K562 (cell line): Measurements from ENCODE around the gene PSEN1. TPM values are rescaled to one million over a fixed set of nuclear protein-coding genes. Genes with fewer than 3 reads are reported as not detected.

Experiments used
- ATAC-seq: fragments of 200-7000 bp; cut with Tn5 transposase; 3 replicates; pipeline ENCODE4 v1.9.1; 2020; ENCODE audit warnings: moderate library complexity
- BruUV-seq: library from RNA; stranded (reverse); fragments of 400-500 nt; replicated peaks from 2 replicates; lab custom pipeline; 2021; lab: Mats Ljungman, UMichigan
- CTCF ChIA-PET: fragments of 300-600 bp; formaldehyde crosslinking; extraction: SDS; loops from one replicate; lab custom pipeline; 2021; ENCODE audit warnings: low intra/inter-chr PET ratio; lab: Yijun Ruan, JAX
- POLR2A ChIA-PET: fragments of 300-600, 350-650 bp; sonication (Branson Sonifier 250); formaldehyde crosslinking; extraction: SDS; loops from one replicate; lab custom pipeline; 2021; ENCODE audit warnings: antibody characterized with exemption, inconsistent platforms; lab: Yijun Ruan, JAX
- DNase-seq, 4 experiments: peaks; one replicate each; pipeline versions ENCODE4 v3.0.0 to v3.0.0-alpha.2; 2011 to 2018; ENCODE audit warnings: low spot score in 3 of 4, mixed read lengths in 3 of 4; ENCODE audit errors: extremely low read depth in 1 of 4
- FAIRE-seq: peaks from 2 replicates; lab custom pipeline; 2011; peaks lifted over from hg19 to GRCh38; lab: Jason Lieb, UNC
- H2AFZ ChIP-seq: 2 replicates; pipeline ENCODE4 v1.6.0; 2011; ENCODE audit warnings: low read depth, low read length, control low read depth, inconsistent platforms
- H3K27ac ChIP-seq: fragments of 200-600 bp; 3 replicates; pipeline ENCODE4 v1.8.0; 2011; ENCODE audit warnings: low read depth, mild to moderate bottlenecking, control low read depth, inconsistent platforms, low read length, moderate library complexity, mixed read lengths; ENCODE audit errors: extremely low read depth
- H3K27me3 ChIP-seq, 2 experiments: fragments of 300-600 bp in 1 of 2; 2 replicates in 1 of 2; 3 replicates in 1 of 2; pipeline versions ENCODE4 v1.6.0 to v1.8.0; 2011; ENCODE audit warnings: inconsistent platforms in 2 of 2, low read length in 2 of 2, mild to moderate bottlenecking in 1 of 2, mixed read lengths in 1 of 2, moderate library complexity in 1 of 2; ENCODE audit not compliant: control insufficient read depth in 2 of 2, insufficient read depth in 2 of 2
- H3K36me3 ChIP-seq: fragments of 300-600 bp; 3 replicates; pipeline ENCODE4 v1.8.0; 2011; ENCODE audit warnings: mild to moderate bottlenecking, low read length, inconsistent platforms; ENCODE audit not compliant: control insufficient read depth, insufficient read depth
- H3K4me1 ChIP-seq, 2 experiments: fragments of 200-600 bp in 1 of 2; replicated peaks in 1 of 2; 2 replicates in 1 of 2; 3 replicates in 1 of 2; pipeline versions ENCODE4 v1.5.1 to v1.8.0; 2011; ENCODE audit warnings: inconsistent platforms in 2 of 2, low read length in 2 of 2, mild to moderate bottlenecking in 1 of 2, mixed read lengths in 1 of 2, moderate library complexity in 1 of 2; ENCODE audit not compliant: control insufficient read depth in 2 of 2, insufficient read depth in 2 of 2
- H3K4me2 ChIP-seq: 2 replicates; pipeline ENCODE4 v1.6.1; 2011; ENCODE audit warnings: low read length, control low read depth, inconsistent platforms, mixed read lengths; ENCODE audit not compliant: insufficient read depth
- H3K4me3 ChIP-seq: fragments of 200-600 bp; sonication (generic), shearing (Covaris generic); 2 replicates; pipeline ENCODE4 v1.5.1; 2016; ENCODE audit warnings: control low read depth, inconsistent platforms
- H3K79me2 ChIP-seq: fragments of 200-600 bp; 3 replicates; pipeline ENCODE4 v1.8.0; 2011; ENCODE audit warnings: low read length, inconsistent platforms; ENCODE audit not compliant: control insufficient read depth, insufficient read depth
- H3K9ac ChIP-seq, 2 experiments: 2 replicates each; pipeline versions ENCODE4 v1.6.0 to v1.6.1; 2011; ENCODE audit warnings: low read depth in 2 of 2, low read length in 2 of 2, control low read depth in 1 of 2, inconsistent platforms in 1 of 2, mild to moderate bottlenecking in 1 of 2, mixed read lengths in 1 of 2; ENCODE audit not compliant: insufficient read depth in 1 of 2
- H3K9me1 ChIP-seq: one replicate; pipeline ENCODE4 v1.6.0; 2011; ENCODE audit warnings: inconsistent platforms, mild to moderate bottlenecking, low read length, moderate library complexity; ENCODE audit not compliant: control insufficient read depth, insufficient read depth
- H3K9me3 ChIP-seq: replicated peaks from 2 replicates; pipeline ENCODE4 v1.5.1; 2011; ENCODE audit warnings: low read depth, low read length, inconsistent platforms; ENCODE audit not compliant: control insufficient read depth, insufficient read depth
- H4K20me1 ChIP-seq: replicated peaks from 2 replicates; pipeline ENCODE4 v1.6.1; 2011; ENCODE audit warnings: low read length, inconsistent platforms, mixed read lengths; ENCODE audit not compliant: control insufficient read depth, insufficient read depth
- NFIX ChIP-seq: fragments of 250-450 bp; sonication (Bioruptor Pico); IDR thresholded peaks from 2 replicates; pipeline ENCODE4 v1.4.0; 2020; ENCODE audit warnings: low read depth, mild to moderate bottlenecking, moderate library complexity
- SOX6 ChIP-seq: fragments of 450-650 bp; IDR thresholded peaks from 2 replicates; pipeline ENCODE4 v1.6.1; 2014; ENCODE audit warnings: mild to moderate bottlenecking
- TEAD4 ChIP-seq, 2 experiments: sonication (generic) in 1 of 2; formaldehyde crosslinking in 1 of 2; IDR thresholded peaks; 2 replicates each; pipeline versions ENCODE4 v1.6.1 to v1.8.0; 2012 to 2022; ENCODE audit warnings: borderline replicate concordance in 1 of 2, inconsistent platforms in 1 of 2, low read length in 1 of 2, mild to moderate bottlenecking in 1 of 2, missing genetic modification reagents in 1 of 2
- TFAM ChIP-seq: fragments of 250-450 bp; sonication (Bioruptor Pico); conservative IDR thresholded peaks from 2 replicates; pipeline ENCODE4 v1.5.0; 2021; ENCODE audit warnings: mild to moderate bottlenecking, moderate library complexity
- ZNF239 ChIP-seq: fragments of 250-450 bp; sonication (Bioruptor Pico); IDR thresholded peaks from 2 replicates; pipeline ENCODE4 v1.4.0; 2020; ENCODE audit warnings: mild to moderate bottlenecking
- WGBS: fragments of 100-300 bp; shearing (Covaris generic); methylation state at CpG from one replicate; pipeline ENCODE4 v1.1.6; 2016; ENCODE audit warnings: low coverage, mixed read lengths; ENCODE audit not compliant: insufficient coverage; ENCODE audit errors: missing lambda C conversion rate; 5-methylcytosine and 5-hydroxymethylcytosine counted together
- in situ Hi-C: fragments of 300-500 bp; cut with MboI; formaldehyde crosslinking; loops from 4 replicates; pipeline ENCODE4 v1.15.0; 2018; ENCODE audit warnings: inconsistent platforms, mixed read lengths
- intact Hi-C: fragments of 100-400 bp; cut with micrococcal nuclease; formaldehyde crosslinking; loops from 2 replicates; pipeline ENCODE4 v1.14.2; 2022
- polyA plus RNA-seq, 8 experiments: library from polyadenylated mRNA; depleted of rRNA in 4 of 8; stranded (reverse) in 5 of 8; unstranded in 3 of 8; fragments of >200 nt; fragmentation: Nextera tagmentation in 2 of 8; fragmentation: Illumina TruSeq in 1 of 8; extraction: Ambion mirVana in 2 of 8; extraction: Trizol in 1 of 8; gene quantifications; 2 replicates each; pipeline versions ENCODE4 v1.2.1 to v1.2.3, GENCODE V29; 2011 to 2014; ENCODE audit warnings: inconsistent platforms in 1 of 8, missing spikeins in 1 of 8
- total RNA-seq, 7 experiments: library from RNA; depleted of rRNA in 6 of 7; stranded (reverse); fragments of >200 nt in 6 of 7; fragmentation: Illumina TruSeq in 2 of 7; extraction: Trizol in 2 of 7; gene quantifications; 2 replicates each; pipeline versions ENCODE4 v1.2.1 to v1.2.3, GENCODE V29; 2011 to 2021; ENCODE audit warnings: low replicate concordance in 1 of 7
- TF ChIP-seq, protein P1 (sequence below): sonication (generic); formaldehyde crosslinking; IDR thresholded peaks from 2 replicates; pipeline ENCODE4 v1.8.0; 2022; ENCODE audit warnings: mild to moderate bottlenecking, missing genetic modification reagents
- TF ChIP-seq, protein P2 (sequence below): sonication (generic); formaldehyde crosslinking; IDR thresholded peaks from 2 replicates; pipeline ENCODE4 v1.9.0; 2022; ENCODE audit warnings: mild to moderate bottlenecking, missing genetic modification reagents
- TF ChIP-seq, protein P3 (sequence below): fragments of 200-800 bp; sonication (Bioruptor generic); IDR thresholded peaks from 2 replicates; pipeline ENCODE4 v1.6.1; 2016; ENCODE audit warnings: missing genetic modification characterization, missing compliant biosample characterization

The PSEN1 gene
- total and polyA plus RNA-seq, 9 of the 15 experiments (the other 6 are each of a cell fraction or from before 2014, with no cell fraction given) = 6.5 to 25.2 (median 14.3) TPM

DNA sequence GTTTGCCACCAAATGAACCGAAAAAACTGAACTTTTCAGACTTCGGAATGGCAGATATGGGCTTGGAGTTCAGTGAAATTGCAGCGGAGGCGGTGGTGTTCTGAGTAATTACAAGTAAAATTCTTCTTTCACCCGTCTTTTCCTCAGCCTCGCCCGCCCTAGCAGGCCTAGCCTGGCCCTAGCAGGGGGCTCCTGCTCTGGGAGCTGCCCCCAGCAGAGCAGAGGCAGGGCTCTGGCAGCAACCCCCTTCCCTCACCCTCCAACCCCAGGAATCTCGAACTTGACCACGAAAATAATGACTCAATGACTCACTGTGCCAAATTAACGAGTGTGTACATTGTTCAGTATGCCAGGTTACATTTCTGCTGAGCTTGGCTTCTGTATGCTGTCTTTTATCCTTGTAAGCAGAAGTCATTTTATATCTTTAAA lies 102.1 kb downstream of the PSEN1 start:
- POLR2A ChIA-PET = no interaction called here
- BruUV-seq = no TSS peak
- CTCF ChIA-PET = no interaction called here
- intact Hi-C loops = loop anchor here (5.0 kb wide), 1 partner anchor 234 kb away; no protein-coding TSS in a partner anchor
- H3K4me3 ChIP-seq = no peak overlapping the region
- in situ Hi-C loops = loop anchor here (10.0 kb wide), 1 partner anchor 724 kb away; no protein-coding TSS in a partner anchor
- peaks cover 34 to 79% of the 10 kb centered on the region in 2 experiments for H3K27me3 ChIP-seq
- FAIRE-seq (no peak), DNase-seq (peak in 1 of 4 experiments; percentile 3), ATAC-seq (no peak)
- H3K79me2 ChIP-seq = no peaks in the 10 kb centered on the region
- no peak overlapping the region for H3K27ac ChIP-seq
- H3K9me1 ChIP-seq = peaks cover under 1% of the 10 kb centered on the region
- H4K20me1 ChIP-seq = 0 out of 2 replicates have a peak, but pooled peaks cover 4% of the 10 kb centered on the region
- TF ChIP-seq TEAD4 (IDR thresholded peaks at IDR 0.05; ENCODE audit: low read length) (peak; percentile 35; the same call in 1 of the 2 replicates), TEAD4 (CRISPR knock-in tag; IDR thresholded peaks at IDR 0.05; ENCODE audit: borderline replicate concordance) (no peak), NFIX (CRISPR knock-in tag) (no peak)
- H3K9ac ChIP-seq = no peak overlapping the region
- no peaks in the 10 kb centered on the region for H3K9me3 ChIP-seq
- 6% methylated on average over 10 of the region's 10 CpGs for WGBS
- no peaks in the 10 kb centered on the region for H3K36me3 ChIP-seq
- H2AFZ ChIP-seq = no peak overlapping the region
- no peak overlapping the region for H3K4me2 ChIP-seq
- H3K4me1 ChIP-seq = peaks cover 0 to 22% of the 10 kb centered on the region in 2 experiments; a peak in 2 of 5 replicates

DNA sequence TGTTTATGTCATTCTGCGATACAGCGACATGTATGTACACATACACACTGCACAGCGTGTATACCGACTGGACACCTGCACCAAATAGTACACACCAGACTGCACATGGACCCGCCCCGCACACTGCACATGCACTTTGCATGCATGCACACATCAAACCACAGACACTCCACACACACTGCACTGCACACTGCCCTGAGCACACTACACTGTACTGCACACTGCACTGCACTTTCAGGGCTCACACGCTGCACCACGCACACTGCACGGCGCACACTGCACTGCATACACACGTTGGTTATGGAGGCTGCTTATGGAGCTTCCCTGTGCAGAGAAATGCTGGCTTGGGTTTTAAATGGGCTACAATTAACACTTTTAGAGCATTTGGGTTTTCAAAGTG lies 102.6 kb downstream of the PSEN1 start:
- ATAC-seq (no peak), FAIRE-seq (no peak), DNase-seq (no peak)
- no peaks in the 10 kb centered on the region for H3K9me1 ChIP-seq
- no peak overlapping the region for H3K27ac ChIP-seq
- no peaks in the 10 kb centered on the region for H3K9me3 ChIP-seq
- intact Hi-C loops (loop anchor here (5.0 kb wide), 1 partner anchor 233 kb away; no protein-coding TSS in a partner anchor), in situ Hi-C loops (loop anchor here (10.0 kb wide), 1 partner anchor 724 kb away; no protein-coding TSS in a partner anchor)
- peaks cover 31 to 74% of the 10 kb centered on the region in 2 experiments for H3K27me3 ChIP-seq
- no peak overlapping the region for H2AFZ ChIP-seq
- no peaks in the 10 kb centered on the region for H3K36me3 ChIP-seq
- no TSS peak for BruUV-seq
- ChIA-PET POLR2A (interaction anchor here (0.9 kb wide), 1 partner anchor 605 kb away, joined by 3 read pairs; no protein-coding TSS in a partner anchor), CTCF (no interaction called here)
- H3K9ac ChIP-seq = no peak overlapping the region
- H3K4me2 ChIP-seq = no peak overlapping the region
- WGBS = 52% methylated on average over 10 of the region's 11 CpGs
- peaks cover 0 to 22% of the 10 kb centered on the region in 2 experiments; a peak in 2 of 5 replicates for H3K4me1 ChIP-seq
- H3K4me3 ChIP-seq = no peak overlapping the region
- H3K79me2 ChIP-seq = no peaks in the 10 kb centered on the region
- H4K20me1 ChIP-seq = 0 out of 2 replicates have a peak, but pooled peaks cover 4% of the 10 kb centered on the region
- no peak for TF ChIP-seq SOX6
- TF ChIP-seq ZNF239 (CRISPR knock-in tag) = no peak
- no peak for TF ChIP-seq TFAM (CRISPR knock-in tag)
- TF ChIP-seq, protein P1, sequence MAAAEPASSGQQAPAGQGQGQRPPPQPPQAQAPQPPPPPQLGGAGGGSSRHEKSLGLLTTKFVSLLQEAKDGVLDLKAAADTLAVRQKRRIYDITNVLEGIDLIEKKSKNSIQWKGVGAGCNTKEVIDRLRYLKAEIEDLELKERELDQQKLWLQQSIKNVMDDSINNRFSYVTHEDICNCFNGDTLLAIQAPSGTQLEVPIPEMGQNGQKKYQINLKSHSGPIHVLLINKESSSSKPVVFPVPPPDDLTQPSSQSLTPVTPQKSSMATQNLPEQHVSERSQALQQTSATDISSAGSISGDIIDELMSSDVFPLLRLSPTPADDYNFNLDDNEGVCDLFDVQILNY (CRISPR knock-in tag) = no peak
- TF ChIP-seq, protein P2, sequence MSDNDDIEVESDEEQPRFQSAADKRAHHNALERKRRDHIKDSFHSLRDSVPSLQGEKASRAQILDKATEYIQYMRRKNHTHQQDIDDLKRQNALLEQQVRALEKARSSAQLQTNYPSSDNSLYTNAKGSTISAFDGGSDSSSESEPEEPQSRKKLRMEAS = no peak
- TF ChIP-seq, protein P3, sequence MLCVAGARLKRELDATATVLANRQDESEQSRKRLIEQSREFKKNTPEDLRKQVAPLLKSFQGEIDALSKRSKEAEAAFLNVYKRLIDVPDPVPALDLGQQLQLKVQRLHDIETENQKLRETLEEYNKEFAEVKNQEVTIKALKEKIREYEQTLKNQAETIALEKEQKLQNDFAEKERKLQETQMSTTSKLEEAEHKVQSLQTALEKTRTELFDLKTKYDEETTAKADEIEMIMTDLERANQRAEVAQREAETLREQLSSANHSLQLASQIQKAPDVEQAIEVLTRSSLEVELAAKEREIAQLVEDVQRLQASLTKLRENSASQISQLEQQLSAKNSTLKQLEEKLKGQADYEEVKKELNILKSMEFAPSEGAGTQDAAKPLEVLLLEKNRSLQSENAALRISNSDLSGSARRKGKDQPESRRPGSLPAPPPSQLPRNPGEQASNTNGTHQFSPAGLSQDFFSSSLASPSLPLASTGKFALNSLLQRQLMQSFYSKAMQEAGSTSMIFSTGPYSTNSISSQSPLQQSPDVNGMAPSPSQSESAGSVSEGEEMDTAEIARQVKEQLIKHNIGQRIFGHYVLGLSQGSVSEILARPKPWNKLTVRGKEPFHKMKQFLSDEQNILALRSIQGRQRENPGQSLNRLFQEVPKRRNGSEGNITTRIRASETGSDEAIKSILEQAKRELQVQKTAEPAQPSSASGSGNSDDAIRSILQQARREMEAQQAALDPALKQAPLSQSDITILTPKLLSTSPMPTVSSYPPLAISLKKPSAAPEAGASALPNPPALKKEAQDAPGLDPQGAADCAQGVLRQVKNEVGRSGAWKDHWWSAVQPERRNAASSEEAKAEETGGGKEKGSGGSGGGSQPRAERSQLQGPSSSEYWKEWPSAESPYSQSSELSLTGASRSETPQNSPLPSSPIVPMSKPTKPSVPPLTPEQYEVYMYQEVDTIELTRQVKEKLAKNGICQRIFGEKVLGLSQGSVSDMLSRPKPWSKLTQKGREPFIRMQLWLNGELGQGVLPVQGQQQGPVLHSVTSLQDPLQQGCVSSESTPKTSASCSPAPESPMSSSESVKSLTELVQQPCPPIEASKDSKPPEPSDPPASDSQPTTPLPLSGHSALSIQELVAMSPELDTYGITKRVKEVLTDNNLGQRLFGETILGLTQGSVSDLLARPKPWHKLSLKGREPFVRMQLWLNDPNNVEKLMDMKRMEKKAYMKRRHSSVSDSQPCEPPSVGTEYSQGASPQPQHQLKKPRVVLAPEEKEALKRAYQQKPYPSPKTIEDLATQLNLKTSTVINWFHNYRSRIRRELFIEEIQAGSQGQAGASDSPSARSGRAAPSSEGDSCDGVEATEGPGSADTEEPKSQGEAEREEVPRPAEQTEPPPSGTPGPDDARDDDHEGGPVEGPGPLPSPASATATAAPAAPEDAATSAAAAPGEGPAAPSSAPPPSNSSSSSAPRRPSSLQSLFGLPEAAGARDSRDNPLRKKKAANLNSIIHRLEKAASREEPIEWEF = no peak
